Measurements from ENCODE around the gene FAM174C.
A peak's percentile ranks its signal among the peaks of the same experiment; 100 is the strongest.

The FAM174C gene

GRCh38 chr19:1248139-1248785, 27.1 kb upstream of the FAM174C start, which contains the start of gene MIDN (continued):
- TF ChIP-seq GLIS2 (tag by site-specific recombination; IDR thresholded peaks at IDR 0.05) (peak; percentile 7; the same call in 1 of the 2 replicates), PBX3 (CRISPR knock-in tag; IDR thresholded peaks at IDR 0.05) (no peak), ZNF692 (tag by site-specific recombination; IDR thresholded peaks at IDR 0.05) (0 out of 2 replicates have a peak, but pooled peaks have one; percentile 56), ZNF398 (tag by site-specific recombination; IDR thresholded peaks at IDR 0.05) (peak; percentile 67), ZBTB7A (tag by site-specific recombination; IDR thresholded peaks at IDR 0.05; ENCODE audit: low read depth) (peak; percentile 84; the same call in 1 of the 2 replicates), IKZF3 (tag by site-specific recombination; IDR thresholded peaks at IDR 0.05) (peak; percentile 85; the same call in 1 of the 2 replicates), ZFHX2 (tag by site-specific recombination; conservative IDR thresholded peaks at IDR 0.05) (peak; percentile 38), ZNF394 (tag by site-specific recombination; IDR thresholded peaks at IDR 0.05; ENCODE audit: borderline replicate concordance) (peak; percentile 41; the same call in 1 of the 2 replicates), EGR2 (tag by site-specific recombination; IDR thresholded peaks at IDR 0.05; ENCODE audit: low read depth) (0 out of 2 replicates have a peak, but pooled peaks have one; percentile 23), ZSCAN23 (tag by site-specific recombination; IDR thresholded peaks at IDR 0.05) (no peak), CTCF (tag by site-specific recombination; IDR thresholded peaks at IDR 0.05) (0 out of 2 replicates have a peak, but pooled peaks have one; percentile 24), KLF9 (tag by site-specific recombination; IDR thresholded peaks at IDR 0.05; ENCODE audit: low read depth) (peak; percentile 4; the same call in 1 of the 2 replicates), ZBTB6 (tag by site-specific recombination; IDR thresholded peaks at IDR 0.05) (no peak), KLF7 (tag by site-specific recombination; IDR thresholded peaks at IDR 0.05; ENCODE audit: borderline replicate concordance) (0 out of 2 replicates have a peak, but pooled peaks have one; percentile 19), SP7 (tag by site-specific recombination; IDR thresholded peaks at IDR 0.05) (peak; percentile 71), ZNF155 (tag by site-specific recombination; IDR thresholded peaks at IDR 0.05) (no peak), ZNF354C (tag by site-specific recombination; IDR thresholded peaks at IDR 0.05; ENCODE audit: borderline replicate concordance, low read depth) (no peak), ZNF335 (tag by site-specific recombination; conservative IDR thresholded peaks at IDR 0.05) (peak; percentile 88), KLF17 (tag by site-specific recombination; IDR thresholded peaks at IDR 0.05) (peak; percentile 74; the same call in 1 of the 2 replicates), ZBTB8A (tag by site-specific recombination; IDR thresholded peaks at IDR 0.05) (peak; percentile 81), ZNF600 (tag by site-specific recombination; IDR thresholded peaks at IDR 0.05) (peak; percentile 78), ZNF449 (tag by site-specific recombination; IDR thresholded peaks at IDR 0.05) (no peak), ZNF274 (IDR thresholded peaks at IDR 0.05; ENCODE audit: low read length) (no peak), ZNF274 (tag by site-specific recombination; IDR thresholded peaks at IDR 0.05; ENCODE audit: borderline replicate concordance) (no peak), ZBTB10 (tag by site-specific recombination; IDR thresholded peaks at IDR 0.05) (peak; percentile 79), ZBTB1 (tag by site-specific recombination; IDR thresholded peaks at IDR 0.05) (no peak)
